Stimulated activated CD4-positive, alpha-beta T cell treated with anti-CD3 and anti-CD28 coated beads, Interleukin-4, amount 100 ng/mL, for 4 hours (primary cell): ENCODE results near the gene LAMA5.

ENCODE experiments used
- DNase-seq, 2 experiments: peaks; one replicate each; pipeline ENCODE4 v3.0.0-alpha.2; 2020

The LAMA5 gene

DNA sequence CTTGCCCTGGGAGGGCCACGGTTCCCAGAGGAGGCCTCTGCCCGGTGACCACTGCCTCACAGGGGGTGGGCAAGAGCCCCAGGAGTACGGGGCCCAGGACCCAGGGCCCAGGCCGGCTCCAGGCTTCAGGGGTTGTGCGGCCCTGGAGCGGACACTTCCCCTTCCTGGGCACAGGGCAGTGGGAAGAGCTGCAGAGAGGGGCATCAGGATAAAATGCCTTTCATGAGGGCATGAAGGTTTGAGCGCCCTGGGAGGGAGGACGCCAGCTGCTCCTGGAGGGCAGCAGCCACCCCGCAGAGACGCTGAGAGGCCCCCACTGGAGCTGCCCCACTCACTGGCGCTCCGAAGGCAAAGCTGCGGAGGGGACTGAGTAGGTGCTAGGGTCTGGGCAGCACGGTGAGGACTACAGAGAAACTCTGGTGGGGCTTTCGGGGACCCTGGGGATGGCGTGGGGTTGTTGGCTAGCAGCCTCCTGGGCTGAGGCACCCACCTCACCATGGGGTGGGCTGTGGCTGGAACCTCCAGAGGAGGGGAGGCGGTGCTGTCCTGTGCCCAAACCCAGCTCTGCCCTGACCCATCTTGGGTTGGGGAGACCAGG is 10.4 kb downstream of the LAMA5 start:
- DNase-seq = no peak

DNA sequence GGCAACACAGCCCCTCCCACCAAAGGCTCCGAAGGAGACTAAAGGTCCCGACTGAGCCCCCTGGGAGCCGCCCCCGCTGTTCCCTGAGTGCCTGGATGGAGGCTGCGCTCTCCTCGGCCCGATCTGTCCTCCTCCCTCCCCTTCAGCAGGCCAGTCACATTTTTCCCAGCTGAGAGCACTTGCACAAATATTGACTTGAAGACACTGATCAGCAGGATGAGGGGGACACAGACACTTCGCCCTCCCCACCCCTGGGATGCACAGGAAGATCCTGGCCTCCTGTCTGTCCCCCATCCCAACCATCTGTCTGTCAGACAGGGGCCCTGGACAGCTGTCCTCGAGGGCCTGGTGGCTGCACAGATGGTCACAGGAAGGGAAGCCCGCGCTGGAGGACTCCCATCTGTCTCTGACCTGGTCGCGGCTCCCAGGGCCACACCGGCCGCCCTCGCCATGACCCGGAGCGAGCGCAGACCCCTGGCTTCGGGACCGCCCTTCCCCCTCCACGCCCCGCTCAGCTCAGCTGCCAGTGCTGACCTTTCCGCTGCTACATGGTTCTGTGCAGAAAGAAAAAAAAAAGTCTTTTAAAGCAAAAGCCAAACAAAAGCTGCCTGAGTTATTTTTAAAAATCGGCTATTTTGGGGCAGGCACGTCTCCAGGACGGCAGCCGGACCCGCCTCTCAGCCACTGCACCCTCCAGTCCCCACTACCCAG is 11.1 kb downstream of the LAMA5 start:
- DNase-seq = no peak

DNA sequence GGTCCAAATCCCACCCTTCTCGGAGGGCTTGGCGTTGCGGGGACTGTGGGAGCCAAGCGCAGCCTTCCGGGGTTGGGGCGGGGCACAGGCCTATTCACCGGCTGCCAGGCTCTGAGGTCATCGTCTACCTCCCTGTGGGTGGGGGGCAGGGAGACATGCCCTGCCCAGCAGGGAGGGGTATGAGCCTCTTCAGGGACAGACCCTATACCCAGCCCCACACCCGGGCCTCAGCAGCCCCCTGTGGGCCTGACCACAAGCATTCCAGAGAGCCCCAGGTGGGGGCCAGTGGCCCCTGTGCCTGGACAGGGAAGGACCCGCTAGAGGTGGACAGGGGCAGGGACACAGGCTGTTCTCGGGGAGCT is 11.6 kb downstream of the LAMA5 start:
- DNase-seq = no peak

GRCh38 chr20:62354811-62355341 is 12.2 kb downstream of the LAMA5 start:
- DNase-seq = no peak

DNA sequence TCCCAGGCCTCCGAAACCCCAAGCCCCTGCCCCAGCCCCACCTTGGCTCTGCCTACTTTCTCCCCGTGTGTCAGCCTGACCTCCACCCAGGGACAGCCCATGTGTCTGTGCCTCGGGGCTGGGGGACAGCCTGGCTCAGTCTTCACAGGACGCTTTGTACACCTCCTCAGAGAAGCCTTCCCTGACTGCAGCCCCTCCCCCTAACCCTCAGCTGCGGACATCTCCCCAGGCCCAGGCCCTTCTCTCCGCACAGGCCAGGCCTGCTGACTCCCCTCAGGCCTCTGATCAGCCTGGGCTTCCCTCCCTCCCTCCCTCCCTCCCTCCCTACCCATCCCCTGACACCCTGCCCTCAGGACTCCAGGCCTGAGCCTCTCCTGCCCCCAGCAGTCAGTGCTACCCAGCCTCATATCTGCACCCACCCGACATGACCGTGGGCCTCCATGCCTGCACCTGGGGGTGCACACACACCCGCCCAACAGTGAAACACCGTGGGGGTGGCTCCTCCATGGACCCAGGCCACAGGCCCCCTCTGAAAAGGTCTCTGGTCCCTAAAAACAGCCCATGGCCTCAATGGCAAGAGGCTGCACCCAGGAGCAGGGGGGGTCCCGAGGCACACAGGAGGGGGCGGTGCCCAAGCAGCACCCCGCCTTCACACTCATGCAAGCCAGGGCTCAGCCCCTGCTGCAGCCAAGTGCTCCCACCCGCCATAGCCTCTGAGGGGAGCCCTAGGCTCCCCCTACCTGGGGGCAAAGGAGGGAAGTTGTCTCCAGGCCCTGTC is 12.9 kb downstream of the LAMA5 start:
- DNase-seq = no peak

DNA sequence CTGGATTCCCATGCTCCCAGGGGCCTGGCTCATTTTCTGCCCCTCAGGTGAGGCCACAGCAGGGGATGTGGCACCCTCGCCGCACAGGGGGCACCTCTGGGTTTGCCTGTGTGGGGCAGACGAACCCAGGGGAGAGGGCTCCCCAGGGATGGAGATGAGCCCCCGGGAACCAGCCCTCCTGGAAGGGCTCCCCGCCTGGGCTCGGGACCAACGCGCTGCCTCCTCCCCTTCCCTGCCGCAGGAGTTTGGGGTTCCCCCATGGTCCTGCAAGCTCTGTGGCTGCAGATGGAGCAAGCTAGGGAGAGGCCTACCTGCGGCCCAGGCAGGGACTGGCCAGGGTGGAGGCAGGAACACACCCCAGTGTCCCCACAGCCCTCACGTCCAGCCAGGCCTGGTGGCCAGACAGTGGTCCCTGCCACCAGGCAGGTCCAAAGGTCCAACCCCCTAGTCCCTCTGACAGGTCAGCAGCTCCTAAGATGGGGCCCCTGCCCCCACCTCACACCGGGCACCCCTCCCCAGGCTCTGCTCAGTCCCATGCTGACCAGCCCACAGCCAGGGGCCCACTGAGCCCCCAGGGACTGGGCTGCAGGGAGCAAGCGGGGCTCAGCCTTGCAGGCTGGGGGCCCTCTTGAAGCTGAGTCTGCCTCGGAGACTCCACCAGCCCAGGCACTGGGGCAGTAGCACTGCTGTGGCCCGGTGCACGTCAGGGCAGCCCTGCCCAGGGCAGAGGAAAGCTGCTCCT is 13.7 kb downstream of the LAMA5 start:
- DNase-seq = no peak

DNA sequence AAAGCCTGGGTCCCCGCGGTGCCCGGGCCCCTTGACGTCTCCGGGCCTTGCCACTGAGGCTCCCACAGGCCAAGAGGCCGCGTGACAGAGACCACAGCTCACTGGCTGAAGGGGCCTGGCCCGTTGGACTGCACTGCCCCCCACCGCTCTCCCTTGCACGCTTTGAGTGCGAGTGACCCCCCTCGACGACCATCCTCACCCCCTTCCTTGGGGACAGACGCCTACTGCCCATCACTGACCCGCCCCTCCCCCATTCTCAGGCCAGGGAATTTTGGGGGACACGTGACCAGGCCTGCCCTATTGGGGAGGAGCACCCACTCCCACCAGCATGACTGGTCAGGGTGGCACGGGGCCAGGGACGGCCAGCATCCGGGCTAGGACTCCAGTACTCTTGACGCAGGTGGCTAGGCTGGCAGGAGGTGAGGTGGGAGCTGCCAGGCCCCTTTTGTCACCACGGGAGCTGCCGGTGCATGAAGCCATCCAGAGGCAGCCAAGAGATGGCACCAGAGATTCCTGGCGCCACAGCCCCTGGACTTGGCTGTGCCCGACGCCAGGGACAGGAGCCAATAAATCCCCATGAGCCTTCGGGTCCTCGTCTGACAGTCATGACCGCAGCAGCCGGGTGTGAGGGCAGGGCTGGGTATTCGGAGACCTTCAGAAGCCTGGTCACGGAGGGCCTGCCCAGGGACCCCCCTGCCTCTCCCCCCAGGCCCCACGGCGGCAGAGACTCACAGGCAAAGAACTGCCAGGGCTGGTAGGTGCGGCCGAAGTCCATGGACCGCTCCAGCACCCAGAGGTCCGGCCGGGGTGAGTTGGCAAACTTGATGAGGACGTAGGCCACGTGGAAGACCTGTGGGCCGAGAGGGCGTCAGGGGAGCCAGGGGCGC is 14.5 kb downstream of the LAMA5 start:
- no peak for DNase-seq

DNA sequence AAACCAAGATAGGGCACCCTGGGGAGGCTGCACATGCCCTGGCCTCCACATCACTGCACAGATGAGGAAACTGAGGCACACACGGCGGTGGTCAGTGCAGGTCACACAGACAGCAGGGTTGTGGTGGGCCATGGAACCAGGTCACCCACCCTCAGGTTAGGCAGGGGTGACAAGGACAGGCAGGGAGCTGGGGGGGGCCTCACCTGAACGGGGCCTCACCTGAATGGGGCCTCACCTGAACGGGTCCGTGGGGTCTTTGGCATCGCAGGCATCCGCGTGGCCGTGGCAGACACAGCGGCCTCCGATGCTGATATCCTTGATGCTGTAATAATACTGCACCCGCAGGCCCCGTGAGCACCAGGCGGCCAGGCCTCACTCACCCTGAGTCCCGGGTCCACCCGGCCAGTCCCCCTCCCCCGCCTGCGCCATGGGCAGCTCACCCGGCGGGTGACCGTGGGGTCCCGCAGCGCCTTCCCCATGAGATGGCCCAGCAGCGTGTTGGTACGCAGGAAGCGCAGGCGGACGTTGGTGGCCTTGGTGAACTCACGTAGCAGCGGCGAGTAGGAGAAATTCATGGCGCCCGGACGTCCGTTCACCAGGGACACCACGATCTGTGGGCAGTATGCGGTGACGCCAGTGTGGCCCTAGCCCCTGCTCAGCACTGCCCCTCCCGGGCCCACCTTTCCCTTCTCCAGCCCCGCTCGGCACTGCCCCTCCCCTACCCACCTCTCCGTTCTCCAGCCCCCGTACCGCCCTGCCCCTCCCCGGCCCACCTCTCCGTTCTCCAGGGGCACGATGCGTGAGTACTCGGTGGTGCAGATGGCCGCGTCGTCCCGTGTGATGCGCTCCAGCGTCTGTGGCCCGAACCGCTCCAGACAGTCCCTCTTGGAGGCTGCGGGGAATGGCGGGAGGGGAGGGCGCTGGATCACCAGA is 15.4 kb downstream of the LAMA5 start:
- no peak for DNase-seq

DNA sequence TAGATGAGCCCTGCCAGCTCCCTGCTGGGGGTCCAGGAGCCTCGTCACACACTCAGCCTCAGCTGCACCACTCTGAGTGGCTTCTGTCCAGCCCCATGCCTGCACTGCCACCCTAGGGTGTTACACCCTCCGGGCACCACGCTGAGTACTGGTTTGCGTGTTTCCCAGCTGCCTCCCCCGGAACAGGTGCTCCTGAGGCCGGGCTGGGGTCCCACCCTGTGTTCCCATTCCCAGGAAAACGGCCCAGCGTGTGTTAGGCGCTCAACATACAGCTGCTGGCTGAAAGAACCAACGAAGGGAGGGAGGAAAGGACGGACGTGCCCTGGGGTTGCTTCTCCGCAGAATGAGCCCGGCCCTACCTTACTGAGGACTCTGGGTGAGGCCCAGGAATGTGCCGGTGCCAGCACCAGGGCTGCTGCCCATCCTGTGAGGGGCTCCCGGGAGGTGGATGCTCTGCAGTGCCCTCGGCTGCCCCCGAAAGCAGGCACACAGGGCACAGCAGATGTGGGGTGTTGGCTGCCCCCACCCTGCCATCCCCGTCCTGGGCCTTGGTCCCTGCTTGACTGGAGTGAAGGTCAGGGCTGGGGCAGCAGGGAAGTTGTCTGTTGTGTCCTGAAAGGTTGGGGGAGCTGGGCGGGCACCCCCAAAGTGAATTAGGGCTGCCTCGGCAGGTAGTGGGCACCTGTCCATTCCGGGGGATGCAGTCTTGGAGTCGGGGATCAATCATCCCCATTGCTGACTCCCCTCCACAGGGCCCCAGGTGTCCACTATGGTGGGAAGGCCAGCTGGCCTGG is 16.3 kb downstream of the LAMA5 start:
- no peak for DNase-seq

DNA sequence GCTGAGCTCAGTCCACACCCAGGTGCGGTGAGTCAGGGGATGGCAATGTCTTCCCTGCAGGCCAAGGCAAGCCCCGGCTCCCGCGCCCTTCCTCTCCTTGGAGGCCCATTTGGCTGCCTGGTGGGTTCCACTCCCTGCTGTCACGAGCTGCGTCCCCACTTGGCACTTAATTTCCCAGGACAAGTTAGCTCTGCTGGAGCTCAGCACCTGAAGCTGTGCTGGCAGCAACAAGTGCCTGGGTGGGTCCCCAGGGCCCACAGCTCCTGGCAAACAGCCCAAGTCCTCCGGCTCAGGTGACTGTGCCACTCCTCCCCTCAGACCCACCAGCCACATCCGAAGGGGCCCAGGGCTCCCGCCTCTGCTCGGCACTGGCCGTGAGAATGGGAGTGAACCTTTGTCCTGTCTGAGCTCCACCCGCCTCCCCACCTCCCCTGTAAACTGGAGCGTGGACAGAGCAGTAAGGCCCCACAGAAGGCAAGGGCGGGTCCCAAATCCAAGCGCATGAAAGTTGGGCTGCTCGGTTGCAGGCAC is 16.9 kb downstream of the LAMA5 start:
- DNase-seq = no peak

- DNase-seq = no peak
Measured at GRCh38 chr20:62349556-62350097, 17.5 kb downstream of the LAMA5 start.

GRCh38 chr20:62348604-62349003 is 18.5 kb downstream of the LAMA5 start:
- DNase-seq = no peak

DNA sequence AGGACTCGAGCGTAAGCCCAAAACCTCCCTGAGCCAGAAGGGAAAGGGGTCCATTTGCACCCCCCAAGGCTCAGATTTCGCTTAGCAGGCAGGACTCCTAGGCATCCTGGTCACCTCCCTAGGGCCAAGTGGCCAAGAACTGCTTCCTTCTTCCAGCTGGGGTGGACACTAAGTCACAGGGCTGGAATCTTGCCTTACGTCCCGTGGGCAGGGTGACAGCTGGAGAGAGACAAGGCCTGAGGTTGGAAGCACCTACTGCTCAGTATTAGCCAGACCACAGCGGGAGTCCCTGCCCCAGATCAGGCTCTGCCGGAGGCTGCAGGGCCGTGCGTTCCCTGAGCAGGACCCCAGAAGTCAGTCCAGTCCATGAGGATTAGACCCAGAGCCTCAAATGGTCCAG is 19.7 kb downstream of the LAMA5 start:
- DNase-seq = no peak

DNA sequence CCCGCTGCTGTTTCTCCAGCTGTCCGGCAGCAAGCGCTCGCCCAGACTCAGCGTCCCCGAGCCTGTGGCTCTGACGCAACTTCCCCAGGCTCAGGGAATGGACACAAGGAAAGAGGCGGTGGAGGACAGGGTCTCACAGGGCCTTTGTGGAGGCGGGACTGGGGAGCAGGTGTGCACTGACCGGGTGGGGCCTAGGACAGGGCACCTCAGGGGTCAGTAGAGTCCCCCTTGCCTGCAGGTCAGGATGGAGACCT is 20.0 kb downstream of the LAMA5 start:
- no peak for DNase-seq

- no peak for DNase-seq
Measured at GRCh38 chr20:62346398-62347150, 20.5 kb downstream of the LAMA5 start.

DNA sequence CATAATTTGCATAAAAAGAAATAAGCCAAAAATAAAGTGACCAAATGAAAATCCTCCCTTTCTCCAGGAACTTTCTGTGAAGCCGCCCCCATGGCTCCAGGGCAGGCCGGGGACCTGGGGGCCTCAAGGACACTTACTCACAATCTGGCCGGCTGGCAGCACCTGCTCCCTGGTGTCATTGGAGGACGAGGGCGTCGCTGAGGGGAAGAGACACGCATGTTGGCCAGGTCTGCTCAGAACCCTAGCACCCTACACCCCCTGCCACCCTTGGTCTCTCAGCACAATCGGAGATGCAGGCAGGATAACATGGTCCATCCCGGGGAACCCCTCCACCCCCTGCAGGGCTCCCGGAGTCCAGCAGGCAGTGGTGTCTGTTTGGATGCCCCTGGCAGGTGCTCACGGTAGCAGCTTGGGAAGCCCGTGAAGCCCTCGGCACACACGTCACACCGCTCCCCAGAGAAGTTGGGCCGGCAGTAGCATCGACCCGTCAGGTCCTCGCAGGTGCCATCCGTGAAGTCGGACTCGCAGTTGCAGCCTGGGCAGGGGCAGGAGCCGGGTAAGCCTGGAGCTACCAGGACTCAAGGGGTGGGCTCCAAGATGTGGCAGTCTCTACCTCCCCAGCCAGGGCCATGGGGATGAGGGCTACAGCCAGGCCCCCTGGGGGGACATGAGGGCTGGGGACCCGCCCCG is 21.3 kb downstream of the LAMA5 start:
- DNase-seq = no peak

- no peak for DNase-seq
Measured at GRCh38 chr20:62344782-62345181, 22.3 kb downstream of the LAMA5 start.

GRCh38 chr20:62344092-62344491 is 23.0 kb downstream of the LAMA5 start:
- DNase-seq = no peak

DNA sequence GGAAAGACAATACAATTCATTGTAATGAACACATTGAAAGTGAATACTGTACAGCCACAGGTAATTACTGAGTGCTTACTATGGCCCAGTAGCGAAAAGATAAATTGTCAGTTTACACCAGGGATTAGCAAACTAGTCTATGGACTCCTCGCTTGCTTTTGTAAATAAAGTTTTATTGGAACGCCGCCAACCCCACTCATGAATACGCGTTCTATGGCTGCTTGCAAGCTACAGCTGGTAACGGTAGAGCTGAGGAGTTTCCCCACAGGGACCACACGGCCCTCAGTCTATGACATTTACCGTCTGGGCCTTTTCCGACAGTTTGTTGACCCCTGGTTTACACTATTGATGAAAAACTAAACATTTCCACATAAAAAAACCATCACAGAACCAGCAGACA is 24.2 kb downstream of the LAMA5 start:
- no peak for DNase-seq
